Smooth muscle cell (in vitro differentiated cells): ENCODE measurements around the gene POU2AF2. TPM values are rescaled to one million over a fixed set of nuclear protein-coding genes. Genes with fewer than 3 reads are reported as not detected.

Source experiments
- DNase-seq: peaks from one replicate; lab custom pipeline; 2025; ENCODE audit not compliant: unreplicated experiment; lab: John Stamatoyannopoulos, UW
- H2AFZ ChIP-seq: fragments of 200-600 bp; sonication (generic); 2 replicates; pipeline ENCODE4 v1.6.0; 2016; ENCODE audit warnings: antibody characterized with exemption, low read depth, mild to moderate bottlenecking
- H3F3A ChIP-seq: fragments of 200-600 bp; sonication (generic); 2 replicates; pipeline ENCODE4 v1.6.0; 2017; ENCODE audit warnings: antibody characterized with exemption, low read depth
- H3K27ac ChIP-seq: fragments of 200-600 bp; sonication (generic); 2 replicates; pipeline ENCODE4 v1.5.1; 2016; ENCODE audit warnings: low read depth, mild to moderate bottlenecking
- H3K27me3 ChIP-seq: fragments of 200-600 bp; sonication (generic); 2 replicates; pipeline ENCODE4 v1.6.1; 2016; ENCODE audit warnings: low read depth, mild to moderate bottlenecking
- H3K36me3 ChIP-seq: fragments of 200-600 bp; sonication (generic); 2 replicates; pipeline ENCODE4 v1.5.1; 2016; ENCODE audit warnings: low read depth
- H3K4me1 ChIP-seq: fragments of 200-600 bp; sonication (generic); 2 replicates; pipeline ENCODE4 v1.5.1; 2016; ENCODE audit warnings: low read depth
- H3K4me2 ChIP-seq: fragments of 200-600 bp; sonication (generic); 2 replicates; pipeline ENCODE4 v1.6.0; 2016; ENCODE audit warnings: mild to moderate bottlenecking
- H3K4me3 ChIP-seq: fragments of 200-600 bp; sonication (generic); 2 replicates; pipeline ENCODE4 v1.5.1; 2016; ENCODE audit warnings: mild to moderate bottlenecking
- H3K79me2 ChIP-seq: fragments of 200-600 bp; sonication (generic); 2 replicates; pipeline ENCODE4 v1.6.0; 2016; ENCODE audit warnings: low read depth, mild to moderate bottlenecking
- H3K9ac ChIP-seq: fragments of 200-600 bp; sonication (generic); 2 replicates; pipeline ENCODE4 v1.6.0; 2016; ENCODE audit warnings: low read depth
- H3K9me3 ChIP-seq: fragments of 200-600 bp; sonication (generic); replicated peaks from 2 replicates; pipeline ENCODE4 v1.5.1; 2016; ENCODE audit warnings: low read depth
- H4K20me1 ChIP-seq: fragments of 200-600 bp; sonication (generic); 2 replicates; pipeline ENCODE4 v1.6.0; 2016; ENCODE audit warnings: low read depth
- CTCF ChIP-seq: fragments of 200-600 bp; sonication (generic); IDR thresholded peaks from 2 replicates; pipeline ENCODE4 v1.5.1; 2017; ENCODE audit warnings: borderline replicate concordance, mild to moderate bottlenecking, antibody characterized with exemption; ENCODE audit not compliant: insufficient read depth, poor library complexity, severe bottlenecking
- WGBS: methylation state at CpG from one replicate; pipeline ENCODE4 v1.1.7; 2016; ENCODE audit warnings: low lambda C conversion rate; 5-methylcytosine and 5-hydroxymethylcytosine counted together
- polyA plus RNA-seq: library from polyadenylated mRNA; unstranded; fragments of >200 nt; fragmentation: Nextera tagmentation; extraction: Ambion mirVana; gene quantifications from 2 replicates; pipeline ENCODE4 v1.2.1, GENCODE V29; 2016
- total RNA-seq: library from RNA; depleted of rRNA; stranded (reverse); fragments of >200 nt; gene quantifications from 2 replicates; pipeline ENCODE4 v1.2.3, GENCODE V29; 2014

Gene POU2AF2
- total and polyA plus RNA-seq, 2 experiments from 2014 or later: not detected

GRCh38 chr11:111299101-111300026 is 53.8 kb downstream of the POU2AF2 start:
- Histone ChIP-seq H3K4me2 (peak overlapping the region; percentile 94), H3K27ac (no peak overlapping the region), H3K36me3 (no peaks in the 10 kb centered on the region), H3K4me1 (no peaks in the 10 kb centered on the region), H3F3A (no peaks in the 10 kb centered on the region), H3K9me3 (no peaks in the 10 kb centered on the region), H4K20me1 (no peaks in the 10 kb centered on the region), H3K9ac (peak overlapping the region; percentile 42), H3K27me3 (peaks cover 32% of the 10 kb centered on the region), H3K79me2 (no peaks in the 10 kb centered on the region), H2AFZ (peak overlapping the region; percentile 96), H3K4me3 (peak overlapping the region; percentile 65)
- WGBS: 3% methylated on average over 56 of the region's 77 CpGs
- no peak for DNase-seq
- TF ChIP-seq CTCF: peak; percentile 37

GRCh38 chr11:111300569-111300968 is 55.0 kb downstream of the POU2AF2 start:
- H3F3A ChIP-seq: no peaks in the 10 kb centered on the region
- peaks cover 43% of the 10 kb centered on the region for H3K27me3 ChIP-seq
- no peaks in the 10 kb centered on the region for H3K79me2 ChIP-seq
- H2AFZ ChIP-seq: no peak overlapping the region
- no peak overlapping the region for H3K4me3 ChIP-seq
- H3K27ac ChIP-seq: no peak overlapping the region
- no peaks in the 10 kb centered on the region for H3K36me3 ChIP-seq
- no peaks in the 10 kb centered on the region for H3K9me3 ChIP-seq
- no peak for TF ChIP-seq CTCF
- WGBS: 96% methylated on average over 9 of the region's 9 CpGs
- H3K4me1 ChIP-seq: no peaks in the 10 kb centered on the region
- no peak overlapping the region for H3K9ac ChIP-seq
- DNase-seq: no peak
- no peaks in the 10 kb centered on the region for H4K20me1 ChIP-seq
- no peak overlapping the region for H3K4me2 ChIP-seq

- H3K36me3 ChIP-seq: no peaks in the 10 kb centered on the region
- H3K79me2 ChIP-seq: no peaks in the 10 kb centered on the region
- H2AFZ ChIP-seq: no peak overlapping the region
- 91% methylated on average over 5 of the region's 5 CpGs for WGBS
- no peaks in the 10 kb centered on the region for H4K20me1 ChIP-seq
- H3K9ac ChIP-seq: no peak overlapping the region
- H3K27me3 ChIP-seq: peaks cover 50% of the 10 kb centered on the region
- H3K27ac ChIP-seq: no peak overlapping the region
- no peak for TF ChIP-seq CTCF
- no peaks in the 10 kb centered on the region for H3F3A ChIP-seq
- H3K4me1 ChIP-seq: no peaks in the 10 kb centered on the region
- H3K4me3 ChIP-seq: no peak overlapping the region
- no peak for DNase-seq
- H3K4me2 ChIP-seq: no peak overlapping the region
- no peaks in the 10 kb centered on the region for H3K9me3 ChIP-seq
These were observed 55.7 kb downstream of the POU2AF2 start for GRCh38 chr11:111301004-111301841.
